Pancreas (tissue), 10 donors: Measurements from ENCODE around the gene PHF21A. TPM values are rescaled to one million over a fixed set of nuclear protein-coding genes. Genes with fewer than 3 reads are reported as not detected.

Experiments used
- ATAC-seq, 4 donors: fragments of 200-7000 bp; cut with Tn5 transposase; one replicate each; pipeline versions ENCODE4 v1.8.0 to v1.9.1; 2020; ENCODE audit warnings: mild to moderate bottlenecking in 4 of 4, moderate library complexity in 4 of 4
- DNase-seq, 6 donors: peaks; one replicate each; pipeline ENCODE4 v3.0.0-alpha.2; 2020
- FAIRE-seq: peaks from 2 replicates; lab custom pipeline; 2012; peaks lifted over from hg19 to GRCh38; lab: Jason Lieb, UNC
- H3K27ac ChIP-seq, 4 donors: fragments of 200-600 bp; sonication (generic); 1 replicate in 3 of 4; 2 replicates in 1 of 4; pipeline versions ENCODE4 v1.5.0 to v1.8.0; 2020
- H3K27me3 ChIP-seq, 4 donors: fragments of 200-600 bp; one replicate each; pipeline ENCODE4 v1.8.0; 2021
- H3K36me3 ChIP-seq, 3 donors: fragments of 200-600 bp; sonication (generic) in 1 of 3; one replicate each; pipeline versions ENCODE4 v1.5.0 to v1.8.0; 2020 to 2021
- H3K4me1 ChIP-seq, 3 donors: fragments of 200-600 bp; one replicate each; pipeline ENCODE4 v1.8.0; 2021
- H3K4me3 ChIP-seq, 4 donors: fragments of 200-600 bp; sonication (generic) in 2 of 4; one replicate each; pipeline versions ENCODE4 v1.5.0 to v1.8.0; 2020 to 2021
- H3K9me3 ChIP-seq, 4 donors: fragments of 200-600 bp; one replicate each; pipeline ENCODE4 v1.8.0; 2021
- WGBS, 2 donors: extraction: QIAGEN DNeasy Blood & Tissue Kit; methylation state at CpG; one replicate each; pipeline ENCODE4 v1.1.7; 2013; 5-methylcytosine and 5-hydroxymethylcytosine counted together
- intact Hi-C, 3 donors: fragments of 100-400 bp; cut with DNase I; formaldehyde crosslinking; loops; one replicate each; pipeline versions ENCODE4 v1.11.1 to v1.14.2; 2022
- polyA plus RNA-seq, 2 donors: library from polyadenylated mRNA; stranded (reverse); fragments of 200-250 nt; gene quantifications; one replicate each; pipeline ENCODE4 v1.2.3, GENCODE V29; 2013
- total RNA-seq, 6 donors: library from RNA; stranded (reverse); fragmentation: NEBNext Ultra II Directional in 4 of 6; extraction: Animal tissue kit (Norgen Biotek cat#: 25700) in 4 of 6; gene quantifications; one replicate each; pipeline versions ENCODE4 v1.2.1 to v1.2.4, GENCODE V29; 2021 to 2023
- TF ChIP-seq, protein P1 (sequence below), 4 donors: fragments of 200-600 bp; sonication (generic) in 3 of 4; IDR thresholded peaks; one replicate each; pipeline versions ENCODE4 v1.5.0 to v1.8.0; 2021; ENCODE audit warnings: antibody characterized with exemption in 4 of 4
- donor health status: healthy with polysubstance abuse.
- donor health status: DM: no; HTN: no; CAD: no; lungs with moderate emphysema.
- donor health status: DM: no; HTN: no; CAD: no.
- donor health status: control.
- donor health status: control.
- donor health status: Bipolar disorder and iron deficiency.
- donor health status: DM: yes; HTN: yes; CAD: no.
- donor health status: DM: no; HTN: no; CAD: no.
- donor health status: DM: no; HTN: no; CAD: no.
- donor health status: DM: yes; HTN: yes; CAD: no.

PHF21A gene
- total and polyA plus RNA-seq, 8 donors: 11.4 to 30.3 (median 14.4) TPM

DNA sequence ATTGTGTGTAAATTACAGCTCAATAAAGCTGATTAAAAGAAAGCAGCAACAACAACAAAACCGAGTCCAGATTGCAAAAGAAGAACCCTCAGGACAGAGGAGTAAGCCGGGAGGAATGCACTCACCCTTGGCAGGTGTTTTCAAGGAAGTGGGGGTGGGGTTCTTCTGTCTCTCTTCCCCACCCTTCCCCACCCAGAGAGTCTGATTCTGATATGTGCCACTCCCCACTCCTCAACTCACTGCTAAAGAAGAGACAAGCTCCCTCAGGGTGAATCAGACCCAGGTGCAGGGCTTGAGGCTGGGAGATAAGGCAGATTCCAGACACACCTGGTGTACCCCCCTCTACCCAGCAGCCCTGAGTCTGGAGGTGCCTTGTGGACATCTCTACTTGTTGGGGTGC, 38.4 kb upstream of the PHF21A start:
- intact Hi-C loops: no loop called here
- no peaks in the 10 kb centered on the region for H3K27me3 ChIP-seq
- TF ChIP-seq, protein P1, sequence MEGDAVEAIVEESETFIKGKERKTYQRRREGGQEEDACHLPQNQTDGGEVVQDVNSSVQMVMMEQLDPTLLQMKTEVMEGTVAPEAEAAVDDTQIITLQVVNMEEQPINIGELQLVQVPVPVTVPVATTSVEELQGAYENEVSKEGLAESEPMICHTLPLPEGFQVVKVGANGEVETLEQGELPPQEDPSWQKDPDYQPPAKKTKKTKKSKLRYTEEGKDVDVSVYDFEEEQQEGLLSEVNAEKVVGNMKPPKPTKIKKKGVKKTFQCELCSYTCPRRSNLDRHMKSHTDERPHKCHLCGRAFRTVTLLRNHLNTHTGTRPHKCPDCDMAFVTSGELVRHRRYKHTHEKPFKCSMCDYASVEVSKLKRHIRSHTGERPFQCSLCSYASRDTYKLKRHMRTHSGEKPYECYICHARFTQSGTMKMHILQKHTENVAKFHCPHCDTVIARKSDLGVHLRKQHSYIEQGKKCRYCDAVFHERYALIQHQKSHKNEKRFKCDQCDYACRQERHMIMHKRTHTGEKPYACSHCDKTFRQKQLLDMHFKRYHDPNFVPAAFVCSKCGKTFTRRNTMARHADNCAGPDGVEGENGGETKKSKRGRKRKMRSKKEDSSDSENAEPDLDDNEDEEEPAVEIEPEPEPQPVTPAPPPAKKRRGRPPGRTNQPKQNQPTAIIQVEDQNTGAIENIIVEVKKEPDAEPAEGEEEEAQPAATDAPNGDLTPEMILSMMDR (IDR thresholded peaks at IDR 0.05): no peak
- no peak overlapping the region for H3K4me3 ChIP-seq
- no peaks in the 10 kb centered on the region for H3K4me1 ChIP-seq
- ATAC-seq (peak in 1 of 4 donors; percentile 17), FAIRE-seq (no peak), DNase-seq (no peak)
- H3K27ac ChIP-seq: no peak overlapping the region
- WGBS, 2 donors: 17 to 33% methylated on average over 2 of the region's 2 CpGs
- H3K36me3 ChIP-seq: no peaks in the 10 kb centered on the region
- H3K9me3 ChIP-seq: no peaks in the 10 kb centered on the region

DNA sequence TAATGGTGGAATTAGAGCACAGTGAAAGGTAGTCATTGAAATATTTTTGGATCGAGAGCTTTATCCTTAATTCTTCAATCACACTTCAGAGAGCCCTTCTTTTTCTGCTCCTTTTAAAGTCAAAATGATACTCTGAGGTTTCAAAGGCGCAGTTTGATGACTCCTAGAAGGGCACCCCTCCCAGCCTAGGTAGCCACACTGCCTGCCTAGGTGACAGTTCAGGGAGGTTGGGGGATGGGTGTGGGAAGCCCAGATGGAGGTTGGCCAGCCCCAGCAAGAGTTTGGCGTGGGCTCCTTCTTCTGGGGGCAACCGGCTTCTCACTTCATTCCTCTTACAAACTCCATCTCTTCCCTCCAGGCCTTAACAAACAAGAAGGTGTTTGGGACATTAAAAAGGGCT, 28.6 kb upstream of the PHF21A start:
- DNase-seq: no peak
- WGBS, 2 donors: 68 to 73% methylated on average over 4 of the region's 4 CpGs
- no peaks in the 10 kb centered on the region for H3K9me3 ChIP-seq
- H3K4me1 ChIP-seq: no peaks in the 10 kb centered on the region
- no peaks in the 10 kb centered on the region for H3K36me3 ChIP-seq
- no peak for FAIRE-seq
- H3K27ac ChIP-seq: no peak overlapping the region
- ATAC-seq: no peak
- H3K4me3 ChIP-seq: no peak overlapping the region
- no peaks in the 10 kb centered on the region for H3K27me3 ChIP-seq
- intact Hi-C loops: no loop called here
- TF ChIP-seq, protein P1 (IDR thresholded peaks at IDR 0.05): no peak

DNA sequence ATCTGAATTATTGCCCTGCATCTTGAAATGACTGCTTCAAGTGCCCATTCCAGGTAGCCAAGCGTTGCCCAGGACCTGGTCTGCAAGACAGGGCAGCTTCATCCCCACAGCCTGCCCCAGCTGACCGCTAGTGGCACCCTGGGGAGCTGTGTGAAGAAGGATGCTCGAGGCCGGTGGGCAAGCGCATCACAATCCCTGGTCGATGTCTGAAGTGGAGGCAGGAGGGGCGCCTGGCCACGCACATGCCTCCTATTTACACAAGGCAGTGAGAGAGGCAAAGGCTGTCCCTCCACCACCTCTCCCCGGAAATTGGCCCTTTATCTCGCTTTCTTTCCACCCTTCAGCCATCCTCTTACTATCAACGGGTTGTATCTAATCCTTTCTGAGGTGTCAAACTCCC, 28.1 kb upstream of the PHF21A start:
- WGBS, 2 donors: 13 to 19% methylated on average over 11 of the region's 11 CpGs
- no peaks in the 10 kb centered on the region for H3K9me3 ChIP-seq
- intact Hi-C loops: no loop called here
- no peaks in the 10 kb centered on the region for H3K36me3 ChIP-seq
- TF ChIP-seq, protein P1 (IDR thresholded peaks at IDR 0.05): no peak
- no peak overlapping the region for H3K27ac ChIP-seq
- no peaks in the 10 kb centered on the region for H3K4me1 ChIP-seq
- no peak overlapping the region for H3K4me3 ChIP-seq
- no peak for ATAC-seq
- no peak for FAIRE-seq
- no peaks in the 10 kb centered on the region for H3K27me3 ChIP-seq
- no peak for DNase-seq

DNA sequence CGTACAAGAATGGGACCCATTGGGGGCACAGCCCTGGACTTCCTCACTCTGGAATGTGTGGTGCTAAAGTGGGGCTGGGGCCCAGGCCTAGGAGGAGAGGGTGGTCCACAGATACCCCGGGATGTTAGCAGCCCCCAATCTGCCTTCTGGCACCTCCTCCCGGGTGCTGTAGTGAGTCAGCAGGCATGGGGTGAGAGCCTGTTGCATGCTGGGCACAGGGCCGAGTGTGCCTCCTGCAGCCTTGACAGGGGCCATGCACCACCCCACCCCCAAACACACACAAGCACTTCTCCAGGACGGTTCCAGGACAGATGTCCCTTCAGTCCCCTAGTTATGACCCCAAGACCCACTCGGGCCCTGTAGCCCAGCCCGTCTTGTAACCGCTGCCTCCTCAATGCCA, 23.5 kb upstream of the PHF21A start:
- Histone ChIP-seq H3K9me3 (no peaks in the 10 kb centered on the region), H3K4me3 (no peak overlapping the region), H3K36me3 (no peaks in the 10 kb centered on the region), H3K27ac (no peak overlapping the region), H3K4me1 (no peaks in the 10 kb centered on the region), H3K27me3 (no peaks in the 10 kb centered on the region)
- ATAC-seq (no peak), FAIRE-seq (no peak), DNase-seq (no peak)
- intact Hi-C loops: no loop called here
- TF ChIP-seq, protein P1 (IDR thresholded peaks at IDR 0.05): no peak
- 71 to 75% methylated on average over 8 of the region's 8 CpGs for WGBS, 2 donors

DNA sequence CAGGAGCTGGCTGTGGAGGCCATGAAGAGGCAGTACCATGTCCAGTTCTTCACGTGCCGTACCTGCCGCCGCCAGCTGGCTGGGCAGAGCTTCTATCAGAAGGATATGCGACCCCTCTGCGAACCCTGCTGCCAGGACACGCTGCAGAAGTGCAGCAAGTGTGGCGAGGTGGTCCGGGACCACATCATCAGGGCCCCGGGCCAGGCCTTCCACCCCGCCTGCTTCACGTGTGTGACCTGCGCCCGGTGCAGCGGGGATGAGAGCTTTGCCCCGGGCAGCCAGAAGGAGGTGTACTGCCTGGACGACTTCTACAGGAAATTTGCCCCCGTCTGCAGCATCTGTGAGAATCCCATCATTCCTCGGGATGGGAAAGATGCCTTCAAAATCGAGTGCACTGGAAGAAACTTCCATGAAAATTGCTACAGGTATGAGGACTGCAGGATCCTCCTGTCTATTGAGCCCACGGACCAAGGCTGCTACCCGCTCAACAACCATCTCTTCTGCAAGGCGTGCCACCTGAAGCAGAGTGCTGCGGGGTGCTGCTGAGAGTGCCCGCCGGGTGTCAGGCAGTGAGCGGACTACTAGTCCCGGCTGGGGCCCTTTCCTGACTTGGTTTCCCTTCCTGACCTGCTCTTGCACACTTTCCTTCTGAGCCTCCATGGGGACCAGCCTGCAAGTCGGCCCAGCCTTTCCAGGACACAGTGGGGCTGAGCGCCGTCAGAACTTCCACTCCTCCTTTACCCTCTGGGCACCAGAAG, 22.0 kb upstream of the PHF21A start:
- H3K4me1 ChIP-seq: no peaks in the 10 kb centered on the region
- no peak for FAIRE-seq
- DNase-seq: peak in 1 of 6 donors; percentile 36
- intact Hi-C loops: no loop called here
- WGBS, 2 donors: 76 to 77% methylated on average over 30 to 31 of the region's 31 CpGs
- TF ChIP-seq, protein P1 (IDR thresholded peaks at IDR 0.05): no peak
- H3K36me3 ChIP-seq: no peaks in the 10 kb centered on the region
- H3K9me3 ChIP-seq: no peaks in the 10 kb centered on the region
- no peak overlapping the region for H3K4me3 ChIP-seq
- no peaks in the 10 kb centered on the region for H3K27me3 ChIP-seq
- no peak for ATAC-seq
- H3K27ac ChIP-seq: no peak overlapping the region
